ENCODE results near the gene ESYT2.
"Not testable (repeated sequence)": the region's sequence is repeated elsewhere in the genome, so short reads cannot be mapped to it uniquely, and the experiment has no call there.

Gene ESYT2

DNA sequence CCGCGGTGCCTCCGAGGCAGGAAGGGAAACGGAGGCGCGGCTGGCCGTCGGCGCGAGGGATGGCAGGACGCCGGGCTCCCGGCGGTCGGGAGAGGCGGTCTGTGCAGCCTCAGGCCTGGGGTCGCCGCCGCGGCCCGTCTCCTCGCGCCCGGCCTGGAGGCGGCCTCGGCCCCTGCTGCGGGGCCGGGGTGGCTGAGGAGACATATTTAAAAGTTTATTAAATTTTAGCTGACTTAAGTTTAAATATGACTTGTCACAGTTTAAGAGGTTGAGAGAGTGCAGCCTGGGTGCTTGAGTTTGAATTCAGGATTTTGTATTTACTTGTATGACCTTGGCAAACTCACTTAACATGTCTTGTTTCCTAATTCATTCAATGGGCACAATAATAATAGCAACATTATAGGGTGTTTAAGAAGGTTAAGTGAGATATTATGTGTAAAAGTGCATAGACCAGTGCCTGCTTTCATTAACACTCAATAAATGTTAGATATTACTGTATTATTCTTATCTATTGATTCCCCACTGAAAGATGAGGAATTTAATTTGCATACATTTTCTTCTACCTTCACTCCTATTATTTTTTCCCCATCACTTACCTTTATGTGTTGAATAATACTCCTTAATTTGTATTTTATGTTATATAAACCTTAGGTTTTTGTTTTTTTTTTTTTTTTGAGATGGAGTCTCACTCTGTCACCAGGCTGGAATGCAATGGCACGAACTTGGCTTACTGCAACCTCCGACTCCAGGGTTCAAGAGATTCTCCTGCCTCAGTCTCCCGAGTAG is 27.8 kb upstream of the ESYT2 start:
- DNase-seq = no peak

DNA sequence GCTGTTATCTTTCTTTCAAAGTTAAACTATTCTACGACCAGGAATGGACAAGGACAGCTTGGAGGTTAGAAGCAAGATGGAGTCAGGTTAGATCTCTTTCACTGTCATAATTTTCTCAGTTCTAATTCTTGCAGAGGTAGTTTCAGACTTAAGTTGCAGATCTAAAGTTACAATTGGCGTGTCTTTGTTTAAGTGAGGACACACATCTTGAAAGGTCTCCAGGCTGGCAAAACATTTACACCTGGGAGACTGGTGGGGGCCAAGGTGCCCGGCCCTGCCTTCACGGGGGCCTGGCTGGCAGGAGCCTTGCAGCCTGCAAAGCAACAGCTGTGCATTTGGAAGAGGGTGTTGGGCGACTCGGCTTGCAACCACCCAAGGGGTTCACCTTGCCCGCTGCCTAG is 25.4 kb upstream of the ESYT2 start:
- DNase-seq = no peak

DNA sequence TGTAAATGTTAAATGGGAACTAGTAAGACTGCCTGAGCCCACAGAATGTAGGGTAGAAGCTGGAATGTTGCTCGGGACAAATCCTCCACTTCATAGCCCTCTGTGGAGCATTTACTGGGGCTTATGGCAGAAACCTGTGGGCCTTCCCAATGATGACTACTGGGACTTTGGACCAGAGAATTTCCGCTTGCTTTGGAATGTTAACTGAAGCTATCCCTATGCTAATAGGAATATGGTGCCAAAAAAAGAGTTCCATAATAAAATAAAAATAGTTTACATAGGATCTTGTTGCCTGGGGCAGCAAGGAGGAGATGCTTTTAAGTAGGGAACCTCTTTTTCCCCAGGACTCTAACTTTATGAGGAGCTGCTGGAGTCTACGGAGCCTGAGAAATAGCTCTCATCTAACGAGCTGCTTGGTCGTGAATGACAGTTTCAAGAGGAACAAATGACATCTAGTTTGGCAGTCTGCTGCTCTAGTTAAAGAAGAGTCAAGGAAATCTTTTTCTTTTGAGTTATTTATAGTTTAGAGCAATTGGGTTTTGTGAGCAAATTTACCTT is 21.3 kb upstream of the ESYT2 start:
- no peak for DNase-seq

DNA sequence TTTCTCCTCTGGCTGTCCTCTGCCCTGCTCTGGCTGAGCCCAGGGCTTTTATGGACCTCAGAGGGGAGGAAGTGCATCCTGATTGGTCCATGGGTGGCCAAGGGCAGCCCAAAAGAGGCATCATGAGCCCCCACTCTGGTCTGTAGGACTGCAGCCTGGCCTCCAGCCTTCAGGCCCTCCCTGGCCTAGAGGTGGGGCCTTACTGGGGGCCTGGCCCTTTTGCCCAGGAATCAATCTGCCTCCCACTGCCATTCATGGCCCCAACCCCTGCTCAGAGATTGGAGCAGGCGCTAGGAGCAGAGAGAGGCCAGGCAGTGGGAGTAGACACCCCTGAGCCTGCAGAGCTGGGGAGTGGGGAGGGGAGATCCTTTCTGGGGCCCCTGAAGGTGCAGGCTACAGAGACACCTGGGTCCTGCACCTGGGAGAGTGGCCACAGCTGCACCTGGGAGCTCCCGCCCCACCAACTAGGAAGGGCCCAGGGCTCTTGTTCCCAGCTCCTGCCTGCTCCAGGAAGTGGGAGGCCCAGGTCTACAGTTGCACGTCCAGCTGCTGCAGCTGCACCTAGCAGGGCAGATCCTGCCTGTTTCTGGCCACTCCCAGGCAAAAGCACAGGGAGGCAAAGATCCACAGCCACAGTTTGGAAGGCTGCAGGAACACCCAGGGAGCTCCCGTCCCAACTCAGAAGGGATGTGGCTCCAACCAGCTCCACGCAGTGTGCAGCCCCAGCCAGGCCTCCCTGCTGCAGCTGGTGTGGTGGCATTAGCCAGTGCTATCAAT is 20.6 kb upstream of the ESYT2 start:
- DNase-seq = no peak

DNA sequence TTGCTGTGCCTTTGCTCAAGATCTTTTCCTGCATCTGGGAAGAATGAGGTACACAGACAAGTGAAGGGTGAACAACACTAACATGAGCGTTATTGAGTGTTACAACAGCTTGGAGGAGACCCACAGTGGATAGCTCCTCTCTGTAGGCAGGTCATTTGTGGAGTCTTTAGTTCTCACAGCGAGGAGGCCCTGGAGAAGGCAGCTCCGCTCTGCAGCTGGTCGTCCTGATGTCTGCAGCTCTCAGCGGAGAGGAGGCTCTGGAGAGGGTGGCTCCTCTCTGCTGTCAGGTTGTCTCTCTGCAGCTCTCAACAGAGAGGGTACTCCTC is 20.1 kb upstream of the ESYT2 start:
- DNase-seq = no peak

DNA sequence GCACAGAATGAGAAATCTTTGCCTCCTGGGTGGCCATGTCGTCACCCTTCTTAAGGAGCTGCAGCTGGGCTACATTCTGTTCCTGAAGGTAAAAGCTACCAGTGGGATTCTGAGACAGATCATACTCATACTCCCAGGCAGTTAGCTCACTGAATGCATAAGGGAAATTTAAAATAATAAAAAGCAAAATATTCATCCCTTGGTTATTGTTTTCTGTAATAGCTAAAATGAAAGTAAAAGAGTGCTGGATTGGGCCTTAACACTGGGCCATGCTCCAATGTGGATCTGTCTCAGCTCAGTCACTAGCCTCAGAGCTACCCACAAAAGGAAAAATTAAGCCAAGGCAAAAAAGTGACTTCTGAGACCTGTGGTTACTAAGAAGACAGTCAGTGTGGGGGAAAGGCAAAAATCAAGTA is 18.1 kb upstream of the ESYT2 start:
- DNase-seq = no peak

DNA sequence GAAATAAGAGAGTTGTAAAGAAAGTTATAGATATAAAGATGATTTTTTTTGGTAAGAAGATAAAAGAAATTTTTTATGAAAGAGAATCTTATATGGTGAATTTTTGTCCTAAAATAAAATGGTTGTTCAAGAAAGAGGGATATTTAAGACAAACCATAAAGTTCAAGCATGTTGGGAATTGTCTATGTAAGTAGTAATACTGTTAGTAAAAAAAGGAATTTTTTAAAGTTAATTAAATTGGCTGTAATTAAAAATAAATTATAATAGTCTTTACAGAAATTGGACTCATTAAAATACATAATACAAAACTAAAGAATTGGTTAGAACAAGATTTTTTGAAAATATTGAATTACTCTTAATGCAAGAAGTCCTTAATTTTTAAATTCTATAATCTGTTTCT is 17.0 kb upstream of the ESYT2 start:
- no peak for DNase-seq

DNA sequence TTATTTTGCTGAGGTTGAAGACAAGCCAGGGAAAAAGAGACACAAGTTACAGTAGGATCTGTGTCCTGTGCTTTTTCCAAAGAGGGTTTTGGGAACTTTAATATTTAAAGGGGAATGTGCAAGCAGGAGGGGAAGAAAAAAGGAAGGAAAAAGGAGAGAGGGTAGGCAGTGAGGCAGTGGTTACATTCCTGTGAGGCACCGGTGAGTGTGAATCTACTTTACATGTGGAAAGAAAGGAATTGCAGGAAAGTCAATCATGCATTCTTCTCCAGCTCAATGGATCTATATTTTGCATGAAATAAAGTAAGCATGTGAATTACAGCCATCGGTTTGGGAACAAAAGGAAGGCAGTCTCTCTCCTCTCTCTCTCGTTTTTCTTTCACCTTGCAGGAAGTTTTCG is 14.5 kb upstream of the ESYT2 start:
- no peak for DNase-seq

DNA sequence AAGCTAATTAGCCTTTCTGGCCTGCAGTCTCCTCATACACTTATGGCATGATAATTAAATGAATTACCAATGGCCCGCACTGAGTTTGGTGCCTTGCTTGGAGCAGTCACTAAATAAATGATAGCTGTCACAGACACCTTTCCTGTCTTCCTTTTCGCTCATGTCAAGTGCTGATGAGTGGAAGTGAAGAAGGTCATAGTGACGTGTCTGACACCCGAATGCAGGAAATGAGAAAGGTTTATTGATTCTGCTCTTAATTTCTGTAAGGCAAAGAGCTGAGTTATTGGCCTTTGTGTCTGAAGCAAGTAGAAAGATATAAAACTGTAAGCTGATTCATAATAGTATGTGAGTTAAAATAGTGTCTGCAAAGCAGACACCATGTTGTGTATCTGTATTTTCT is 13.2 kb upstream of the ESYT2 start:
- DNase-seq = no peak

DNA sequence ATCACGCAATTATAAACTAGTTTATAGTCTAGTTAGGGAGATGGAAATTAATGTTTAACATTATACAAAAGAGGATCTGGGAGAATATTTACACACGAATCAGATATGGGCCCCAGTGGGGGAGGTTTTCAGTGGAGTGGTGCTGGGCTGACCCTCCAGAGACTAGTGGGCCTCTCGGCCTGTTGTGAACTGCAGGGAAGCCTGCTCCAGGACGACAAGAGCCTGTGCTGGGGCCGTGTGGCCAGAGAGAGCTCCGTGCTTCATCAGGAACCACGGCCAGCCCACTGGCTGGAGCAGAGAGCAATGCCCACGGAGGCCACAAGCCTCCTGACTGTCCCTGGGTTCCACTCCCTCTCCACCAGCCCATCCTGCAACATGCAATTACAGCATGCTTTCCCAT is 11.3 kb upstream of the ESYT2 start:
- no peak for DNase-seq

DNA sequence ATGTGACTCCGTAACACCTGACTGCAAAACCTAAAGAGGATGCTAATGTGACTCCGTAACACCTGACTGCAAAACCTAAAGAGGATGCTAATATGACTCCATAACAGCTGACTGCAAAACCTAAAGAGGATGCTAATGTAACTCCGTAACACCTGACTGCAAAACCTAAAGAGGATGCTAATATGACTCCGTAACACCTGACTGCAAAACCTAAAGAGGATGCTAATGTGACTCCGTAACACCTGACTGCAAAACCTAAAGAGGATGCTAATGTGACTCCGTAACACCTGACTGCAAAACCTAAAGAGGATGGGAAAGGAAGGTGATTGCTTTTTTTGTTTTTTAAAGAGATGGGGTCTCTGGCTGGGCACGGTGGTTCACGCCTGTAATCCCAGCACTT is 9.9 kb upstream of the ESYT2 start:
- DNase-seq = not testable (repeated sequence)

DNA sequence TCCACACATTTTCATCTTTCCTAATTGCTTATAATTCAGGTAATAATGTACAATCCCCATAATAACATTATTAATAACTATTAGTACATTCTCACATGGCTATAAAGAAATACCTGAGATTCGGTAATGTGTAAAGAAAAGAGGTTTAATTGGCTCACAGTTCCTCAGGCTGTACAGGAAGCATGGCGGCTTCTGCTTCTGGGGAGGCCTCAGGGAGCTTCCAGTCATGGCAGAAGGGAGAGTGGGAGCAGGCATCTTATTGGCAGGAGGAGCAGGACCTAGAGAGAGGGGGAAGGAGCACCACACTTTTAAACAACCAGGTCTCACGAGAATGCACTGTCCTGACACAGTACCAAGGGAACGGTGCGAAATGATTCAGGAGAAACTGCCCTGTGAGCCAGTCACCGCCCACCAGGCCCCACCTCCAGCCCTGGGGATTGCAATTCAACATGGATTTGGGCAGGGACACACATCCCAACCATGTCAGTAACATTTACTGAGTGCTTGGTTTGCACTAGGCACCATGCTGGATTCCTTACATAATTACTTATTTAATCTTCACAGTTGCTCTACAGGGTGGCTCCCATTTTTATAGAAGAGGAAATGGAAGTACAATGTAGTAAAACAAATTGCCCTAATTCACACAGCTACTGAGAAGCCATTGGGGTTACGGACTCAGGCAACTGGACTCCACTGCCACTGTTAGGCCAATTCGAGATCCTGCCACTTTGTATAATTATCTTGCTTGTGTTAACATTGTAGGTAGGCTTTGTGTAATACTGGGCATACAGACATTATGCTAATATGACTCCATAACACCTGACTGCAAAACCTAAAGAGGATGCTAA is 8.7 kb upstream of the ESYT2 start:
- no peak for DNase-seq

DNA sequence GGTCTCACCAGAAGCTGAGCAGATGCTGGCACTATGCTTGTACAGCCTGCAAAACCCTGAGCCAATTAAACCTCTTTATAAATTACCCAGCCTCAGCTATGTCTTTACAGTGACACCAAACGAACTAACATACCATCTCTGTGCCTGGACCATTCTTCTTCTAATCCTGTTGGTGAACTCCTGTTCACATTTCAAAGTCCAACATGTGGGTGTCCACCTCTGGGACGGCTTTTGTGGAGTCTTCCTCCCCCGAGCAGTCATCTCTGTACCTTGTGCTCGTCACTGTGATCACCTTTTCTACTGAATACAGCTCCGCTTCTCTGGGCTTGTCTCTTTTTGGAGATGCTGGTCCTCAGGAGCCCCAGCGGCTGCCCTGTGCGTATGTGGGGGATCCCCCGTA is 7.4 kb upstream of the ESYT2 start:
- DNase-seq = no peak

DNA sequence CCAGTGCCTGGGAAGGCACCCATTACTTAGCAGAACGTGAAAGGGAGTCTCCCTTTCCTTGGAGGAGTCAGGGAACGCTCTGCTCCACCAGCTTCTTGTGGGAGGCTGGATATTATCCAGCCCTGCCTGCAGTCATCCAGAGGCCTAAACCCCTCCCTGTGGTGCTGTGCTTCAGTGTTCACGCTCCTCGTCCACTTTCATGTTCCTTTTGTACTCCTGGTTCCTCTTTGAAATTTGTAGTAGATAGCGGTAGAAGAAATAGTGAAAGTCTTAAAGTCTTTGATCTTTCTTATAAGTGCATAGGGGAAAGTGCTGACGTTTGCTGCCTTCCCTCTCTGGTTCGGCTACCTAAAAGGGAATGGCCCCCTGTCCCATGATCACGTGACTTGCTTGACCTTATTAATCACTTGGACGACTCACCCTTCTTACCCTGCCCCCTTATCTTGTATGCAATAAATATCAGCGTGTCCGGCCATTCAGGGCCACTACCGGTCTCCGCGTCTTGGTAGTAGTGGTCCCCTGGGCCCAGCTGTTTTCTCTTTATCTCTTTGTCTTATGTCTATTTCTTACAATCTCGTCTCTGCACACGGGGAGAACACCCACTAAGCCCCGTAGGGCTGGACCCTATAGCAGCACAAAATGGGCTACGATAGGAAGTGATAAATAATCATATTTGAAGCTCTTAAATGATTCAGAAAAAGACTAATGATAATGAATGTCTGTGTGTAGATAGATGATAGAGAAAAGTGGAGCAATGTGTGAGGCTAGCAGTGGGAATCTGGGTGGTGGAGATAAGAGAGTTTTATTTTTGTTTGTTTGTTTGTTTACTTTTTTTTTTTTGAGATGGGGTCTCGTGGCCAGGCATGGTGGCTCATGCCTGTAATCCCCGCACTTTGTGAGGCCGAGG is 5.8 kb upstream of the ESYT2 start:
- DNase-seq = no peak

DNA sequence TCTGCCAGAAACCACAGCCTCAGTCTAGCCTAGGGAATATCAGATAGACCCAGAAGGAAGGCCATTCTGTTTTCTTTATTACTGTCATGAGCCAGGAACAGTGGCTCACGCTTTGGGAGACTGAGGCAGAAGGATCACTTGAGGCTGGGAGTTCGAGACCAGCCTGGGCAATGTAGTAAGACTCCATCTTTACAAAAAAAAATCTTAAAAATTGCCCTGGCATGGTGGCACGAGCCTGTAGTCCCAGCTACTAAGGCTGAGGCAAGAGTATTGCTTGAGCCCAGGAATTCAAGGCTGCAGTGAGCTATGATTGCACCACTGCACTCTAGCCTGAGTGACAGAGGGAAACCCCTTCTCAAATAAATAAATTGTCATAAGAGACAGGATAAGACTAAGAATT is 3.7 kb upstream of the ESYT2 start:
- no peak for DNase-seq

DNA sequence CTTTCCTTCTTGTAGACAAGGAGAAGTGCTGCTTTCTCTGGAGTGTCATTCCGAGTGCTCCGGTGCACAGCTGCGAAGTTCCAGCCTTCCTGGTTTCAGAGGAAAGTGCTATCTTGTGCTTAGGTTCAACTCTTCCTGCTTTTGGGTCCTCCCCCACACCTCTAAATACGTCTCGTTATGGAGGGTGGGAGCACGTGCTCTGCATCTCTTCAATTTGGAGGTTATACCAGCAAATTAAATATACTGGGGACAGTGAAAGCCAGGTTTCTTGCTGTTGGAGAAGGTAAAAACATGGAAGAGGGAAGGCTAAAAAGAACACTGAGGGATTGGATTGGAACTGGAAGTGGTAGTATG is 2.4 kb upstream of the ESYT2 start:
- no peak for DNase-seq

DNA sequence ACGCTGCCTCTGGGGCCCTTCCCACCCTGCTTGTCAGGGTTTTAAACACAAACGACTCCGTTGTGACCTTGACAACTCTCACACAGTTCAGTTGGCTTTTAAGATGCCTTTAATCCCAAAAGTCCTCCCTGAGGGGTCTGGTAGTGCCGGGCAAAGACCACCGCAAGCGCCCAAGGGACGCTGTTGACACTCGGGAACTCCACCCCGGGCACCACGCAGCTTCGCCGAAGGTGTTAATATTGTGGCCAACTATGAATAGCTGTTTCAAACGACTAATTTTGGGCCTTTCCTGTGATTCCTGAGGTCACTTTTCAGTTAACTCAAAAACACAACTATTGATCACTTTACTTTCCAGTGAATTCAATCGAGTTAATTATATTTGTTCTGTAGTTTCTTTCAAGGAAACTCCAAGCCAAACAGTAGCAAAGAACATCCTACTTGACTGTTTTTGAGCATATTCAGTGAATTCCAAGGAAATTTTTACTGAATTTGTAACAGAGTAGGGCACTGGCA is 958 bp upstream of the ESYT2 start:
- DNase-seq = no peak

DNA sequence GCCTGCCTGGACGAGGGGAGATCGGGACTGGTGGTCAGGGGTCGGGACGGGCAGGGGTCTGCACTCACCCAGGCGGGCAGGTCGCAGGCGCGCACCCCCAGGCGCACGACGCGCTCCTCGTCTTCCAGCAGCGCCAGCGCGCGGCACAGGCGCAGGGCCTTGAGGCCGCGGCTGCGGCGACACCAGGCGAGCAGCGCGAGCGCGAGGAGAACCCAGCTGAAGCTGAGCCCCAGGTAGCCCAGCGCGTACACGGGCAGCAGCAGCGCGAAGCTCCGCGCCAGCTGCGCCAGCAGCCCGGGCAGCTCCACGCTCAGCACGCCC is 328 bp downstream of the ESYT2 start:
- DNase-seq = no peak

DNA sequence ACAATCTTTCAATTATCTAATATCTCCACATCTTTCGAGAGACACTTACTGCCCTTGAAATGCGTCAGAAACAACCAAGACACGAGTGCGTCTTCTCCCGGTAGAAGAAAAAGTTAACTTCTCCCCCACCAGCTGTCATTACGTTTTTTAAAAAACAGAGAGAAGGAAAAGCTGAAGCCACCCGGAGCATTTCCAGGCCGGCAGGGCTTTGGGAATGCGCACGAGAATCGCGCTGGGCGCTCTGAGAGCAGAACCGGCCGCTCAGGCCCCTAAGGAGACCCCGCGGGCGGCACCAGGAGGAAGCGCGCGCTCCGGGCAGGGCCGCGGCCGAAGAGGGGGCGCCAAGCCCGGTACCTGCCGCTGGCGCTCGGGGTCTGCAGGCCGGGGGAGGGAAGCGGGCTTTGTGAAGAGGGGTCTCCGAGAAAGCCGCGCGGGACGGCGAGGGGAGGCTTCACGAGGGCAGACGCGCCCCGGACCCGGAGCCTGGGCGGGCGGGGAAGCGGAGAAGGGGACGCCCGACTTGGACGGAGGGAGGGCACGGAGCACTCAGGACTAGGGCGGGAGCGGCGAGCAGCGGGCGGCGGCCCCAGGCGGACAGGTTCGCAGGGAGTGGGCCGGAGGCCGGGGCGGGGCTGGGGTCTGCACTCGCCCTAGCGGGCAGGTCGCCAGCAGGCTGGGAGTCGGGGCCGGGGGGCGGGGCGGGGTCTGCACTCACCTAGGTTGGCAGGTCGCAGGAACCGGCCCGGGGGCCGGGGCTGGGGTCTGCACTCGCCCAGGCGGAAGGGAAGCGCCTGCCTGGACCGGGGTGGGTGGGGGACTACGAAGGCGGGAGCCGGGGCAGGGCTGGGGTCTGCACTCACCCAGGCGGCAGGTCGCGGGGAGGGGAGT is 932 bp downstream of the ESYT2 start:
- DNase-seq = no peak

DNA sequence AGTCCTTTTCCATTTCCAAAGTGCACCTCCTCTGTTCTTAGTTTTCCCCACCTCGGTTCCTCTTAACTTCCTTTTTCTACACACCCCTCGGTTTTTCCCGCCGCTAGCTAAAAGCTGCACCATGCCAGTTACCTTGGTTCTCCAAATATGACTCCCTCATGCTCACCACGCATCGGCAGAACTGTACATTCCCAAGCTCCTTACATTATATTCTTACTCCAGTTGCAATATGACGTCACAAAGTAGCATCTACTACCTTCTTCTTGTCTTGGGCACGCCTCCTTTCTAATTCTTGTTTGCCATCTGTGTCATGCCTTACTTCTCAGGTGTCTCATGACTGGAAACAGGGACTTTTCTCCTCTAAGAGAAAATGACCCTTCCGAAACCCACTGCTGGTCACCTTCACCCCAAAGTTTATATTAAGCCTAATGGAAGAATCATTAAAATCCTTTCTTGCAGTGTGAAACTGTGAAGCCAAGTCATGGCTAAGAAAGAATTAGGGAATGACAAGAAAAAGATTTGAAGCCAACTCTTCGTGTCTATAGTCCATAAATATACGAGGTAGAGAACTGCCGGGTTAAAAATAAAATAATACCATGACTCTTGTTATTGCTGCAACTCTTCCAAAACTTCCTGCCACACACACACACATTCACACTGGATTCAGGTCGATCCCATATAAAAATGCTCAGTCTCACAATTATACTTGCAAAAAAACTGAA is 1.7 kb downstream of the ESYT2 start:
- DNase-seq = no peak
